HepG2 (cell line): ENCODE results near the gene ARHGAP9. TPM values are rescaled to one million over a fixed set of nuclear protein-coding genes. Genes with fewer than 3 reads are reported as not detected.

Experiments used
- DRAP1 ChIP-seq: IDR thresholded peaks from 2 replicates; pipeline ENCODE4 v1.6.1; 2016; ENCODE audit warnings: missing genetic modification reagents, missing compliant biosample characterization
- FOXA3 ChIP-seq: IDR thresholded peaks from 2 replicates; pipeline ENCODE4 v1.6.1; 2016; ENCODE audit warnings: missing genetic modification reagents, missing compliant biosample characterization
- FOXC1 ChIP-seq: sonication (generic); formaldehyde crosslinking; IDR thresholded peaks from 2 replicates; pipeline ENCODE4 v1.8.0; 2022; ENCODE audit warnings: mild to moderate bottlenecking, missing genetic modification reagents, borderline replicate concordance
- GLMP ChIP-seq: sonication (generic); formaldehyde crosslinking; IDR thresholded peaks from 2 replicates; pipeline ENCODE4 v1.9.0; 2021; ENCODE audit warnings: missing genetic modification reagents, mild to moderate bottlenecking, borderline replicate concordance
- HNRNPK ChIP-seq: fragments of 200-400 bp; formaldehyde crosslinking; IDR thresholded peaks from 2 replicates; pipeline ENCODE4 v1.6.1; 2018; ENCODE audit warnings: low read length, low read depth, moderate library complexity, mild to moderate bottlenecking; ENCODE audit not compliant: poor library complexity, severe bottlenecking
- HOMEZ ChIP-seq: IDR thresholded peaks from 2 replicates; pipeline ENCODE4 v1.6.1; 2016; ENCODE audit warnings: low read depth
- IRX3 ChIP-seq: sonication (generic); formaldehyde crosslinking; IDR thresholded peaks from 2 replicates; pipeline ENCODE4 v1.8.1; 2023; ENCODE audit warnings: mild to moderate bottlenecking, low read depth, missing genetic modification reagents, borderline replicate concordance
- LBX2 ChIP-seq: sonication (generic); formaldehyde crosslinking; IDR thresholded peaks from 2 replicates; pipeline ENCODE4 v1.5.0; 2020; ENCODE audit warnings: missing genetic modification reagents, mild to moderate bottlenecking, borderline replicate concordance
- MAX ChIP-seq: IDR thresholded peaks from 2 replicates; pipeline ENCODE4 v1.6.1; 2012; ENCODE audit warnings: inconsistent platforms
- NCOA2 ChIP-seq: sonication (generic); formaldehyde crosslinking; IDR thresholded peaks from 2 replicates; pipeline ENCODE4 v1.8.0; 2022; ENCODE audit warnings: inconsistent platforms
- PHF8 ChIP-seq: sonication (generic); formaldehyde crosslinking; IDR thresholded peaks from 2 replicates; pipeline ENCODE4 v1.5.0; 2020; ENCODE audit warnings: missing genetic modification reagents
- POLR2A ChIP-seq, 2 experiments: IDR thresholded peaks; 2 replicates each; pipeline ENCODE4 v1.6.1; 2011; ENCODE audit warnings: low read depth in 2 of 2, low read length in 2 of 2, mild to moderate bottlenecking in 1 of 2, moderate library complexity in 1 of 2; ENCODE audit not compliant: insufficient read depth in 1 of 2
- PRMT3 ChIP-seq: sonication (generic); formaldehyde crosslinking; IDR thresholded peaks from 2 replicates; pipeline ENCODE4 v1.8.1; 2022; ENCODE audit warnings: low read depth, mild to moderate bottlenecking, moderate library complexity, missing genetic modification reagents, borderline replicate concordance
- RFXAP ChIP-seq: sonication (generic); formaldehyde crosslinking; IDR thresholded peaks from 2 replicates; pipeline ENCODE4 v1.4.0; 2020; ENCODE audit warnings: missing genetic modification reagents, borderline replicate concordance
- ZBTB10 ChIP-seq: sonication (generic); formaldehyde crosslinking; IDR thresholded peaks from 2 replicates; pipeline ENCODE4 v1.4.0; 2020; ENCODE audit warnings: missing genetic modification reagents, borderline replicate concordance
- ZNF496 ChIP-seq: sonication (generic); formaldehyde crosslinking; IDR thresholded peaks from 2 replicates; pipeline ENCODE4 v1.8.1; 2023; ENCODE audit warnings: mild to moderate bottlenecking, moderate library complexity, missing genetic modification reagents; ENCODE audit not compliant: insufficient replicate concordance
- ZNF605 ChIP-seq: sonication (generic); formaldehyde crosslinking; IDR thresholded peaks from 2 replicates; pipeline ENCODE4 v1.8.0; 2022; ENCODE audit warnings: mild to moderate bottlenecking, missing genetic modification reagents
- ZNF710 ChIP-seq: sonication (generic); formaldehyde crosslinking; IDR thresholded peaks from 2 replicates; pipeline ENCODE4 v1.5.0; 2020; ENCODE audit warnings: mild to moderate bottlenecking, missing genetic modification reagents, borderline replicate concordance
- polyA plus RNA-seq, 8 experiments: library from polyadenylated mRNA; depleted of rRNA in 3 of 8; stranded (reverse) in 7 of 8; unstranded in 1 of 8; fragments of >200 nt; fragmentation: Illumina TruSeq in 4 of 8; extraction: Trizol in 4 of 8; gene quantifications; 2 replicates each; pipeline versions ENCODE4 v1.2.1 to v1.2.3, GENCODE V29; 2011 to 2016; ENCODE audit warnings: low read depth in 4 of 8, missing spikeins in 1 of 8, mixed read lengths in 1 of 8; ENCODE audit not compliant: insufficient read depth in 1 of 8
- total RNA-seq, 5 experiments: library from RNA; depleted of rRNA; stranded (reverse); fragments of >200 nt; fragmentation: Illumina TruSeq; extraction: Trizol; gene quantifications; 2 replicates each; pipeline ENCODE4 v1.2.3, GENCODE V29; 2016; ENCODE audit warnings: low read depth in 1 of 5

Gene ARHGAP9
- total and polyA plus RNA-seq, 2 of the 13 experiments (the other 11 are each of a cell fraction or from before 2014, with no cell fraction given), result 0.18 to 1.2 TPM

- TF ChIP-seq PRMT3 (CRISPR knock-in tag), result no peak
- no peak for TF ChIP-seq LBX2
- TF ChIP-seq RFXAP, result 0 out of 2 replicates have a peak, but pooled peaks have one; percentile 37
- no peak for TF ChIP-seq HOMEZ (CRISPR knock-in tag)
- no peak for TF ChIP-seq ZNF710 (CRISPR knock-in tag)
- peak; percentile 65 for TF ChIP-seq PHF8
- no peak for TF ChIP-seq IRX3 (CRISPR knock-in tag)
- TF ChIP-seq ZBTB10 (CRISPR knock-in tag), result 0 out of 2 replicates have a peak, but pooled peaks have one; percentile 22
- peak; percentile 45 to 55; a peak in 2 of 4 replicates for TF ChIP-seq POLR2A (IDR thresholded peaks at IDR 0.05; ENCODE audit: insufficient read depth in 1 of 2, low read depth in 2 of 2, low read length in 2 of 2)
- TF ChIP-seq ZNF496 (CRISPR knock-in tag), result no peak
- peak; percentile 41; the same call in 1 of the 2 replicates for TF ChIP-seq DRAP1
- TF ChIP-seq NCOA2 (CRISPR knock-in tag), result no peak
- no peak for TF ChIP-seq FOXA3 (CRISPR knock-in tag)
- TF ChIP-seq GLMP (CRISPR knock-in tag), result no peak
- TF ChIP-seq MAX, result peak; percentile 32
- TF ChIP-seq FOXC1, result 0 out of 2 replicates have a peak, but pooled peaks have one; percentile 50
- no peak for TF ChIP-seq HNRNPK
- no peak; the same call in 1 of the 2 replicates for TF ChIP-seq ZNF605 (CRISPR knock-in tag)
Measured at GRCh38 chr12:57434517-57435223, 45.0 kb downstream of the ARHGAP9 start, which contains the start of gene INHBC (continued).
